ENCODE results near the gene SYDE2.

DNA sequence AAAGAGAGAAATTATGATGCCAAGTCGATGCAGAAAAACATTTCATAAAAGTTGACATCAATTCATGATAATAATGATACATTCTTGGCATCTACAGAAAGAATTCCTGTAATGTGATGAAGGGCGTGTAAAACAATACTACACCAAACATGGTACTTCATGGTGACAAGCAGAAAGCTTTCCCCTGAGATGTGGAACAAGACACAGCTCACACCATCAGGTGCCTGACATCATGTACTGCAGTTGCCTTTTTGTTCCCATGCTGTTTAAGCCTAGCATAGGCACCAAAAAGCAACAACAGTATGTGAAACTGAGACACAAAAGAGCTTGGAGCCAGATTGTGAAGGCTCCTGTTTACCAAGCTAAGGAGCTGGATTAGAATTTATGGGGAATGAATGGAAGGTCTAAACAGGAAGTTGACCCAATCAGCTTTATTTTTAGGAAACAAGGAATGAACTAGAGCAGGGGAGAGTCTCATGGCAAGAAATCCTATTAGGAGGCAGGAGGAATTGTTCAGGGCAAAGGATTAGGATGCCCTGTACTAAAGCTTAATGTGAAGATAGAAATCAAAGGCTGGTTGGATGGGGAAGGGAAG is 67.2 kb downstream of the SYDE2 start:
- TF ChIP-seq, protein P1, sequence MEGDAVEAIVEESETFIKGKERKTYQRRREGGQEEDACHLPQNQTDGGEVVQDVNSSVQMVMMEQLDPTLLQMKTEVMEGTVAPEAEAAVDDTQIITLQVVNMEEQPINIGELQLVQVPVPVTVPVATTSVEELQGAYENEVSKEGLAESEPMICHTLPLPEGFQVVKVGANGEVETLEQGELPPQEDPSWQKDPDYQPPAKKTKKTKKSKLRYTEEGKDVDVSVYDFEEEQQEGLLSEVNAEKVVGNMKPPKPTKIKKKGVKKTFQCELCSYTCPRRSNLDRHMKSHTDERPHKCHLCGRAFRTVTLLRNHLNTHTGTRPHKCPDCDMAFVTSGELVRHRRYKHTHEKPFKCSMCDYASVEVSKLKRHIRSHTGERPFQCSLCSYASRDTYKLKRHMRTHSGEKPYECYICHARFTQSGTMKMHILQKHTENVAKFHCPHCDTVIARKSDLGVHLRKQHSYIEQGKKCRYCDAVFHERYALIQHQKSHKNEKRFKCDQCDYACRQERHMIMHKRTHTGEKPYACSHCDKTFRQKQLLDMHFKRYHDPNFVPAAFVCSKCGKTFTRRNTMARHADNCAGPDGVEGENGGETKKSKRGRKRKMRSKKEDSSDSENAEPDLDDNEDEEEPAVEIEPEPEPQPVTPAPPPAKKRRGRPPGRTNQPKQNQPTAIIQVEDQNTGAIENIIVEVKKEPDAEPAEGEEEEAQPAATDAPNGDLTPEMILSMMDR (IDR thresholded peaks at IDR 0.05; ENCODE audit: low read depth, low read length, poor library complexity, severe bottlenecking), result no peak
- no peak for TF ChIP-seq EZH2phosphoT487 (IDR thresholded peaks at IDR 0.05; ENCODE audit: borderline replicate concordance, low read length)

All from DOHH2 (cell line).